PC-3 (cell line): ENCODE measurements around the gene PTBP2.

Source experiments
- EZH2 ChIP-seq: fragments of 300-600 bp; sonication (generic); IDR thresholded peaks from one replicate; pipeline ENCODE4 v1.6.1; 2017; ENCODE audit warnings: antibody characterized with exemption, mild to moderate bottlenecking, low read length; ENCODE audit not compliant: unreplicated experiment
- EZH2phosphoT487 ChIP-seq: fragments of 300-600 bp; sonication (generic); IDR thresholded peaks from 2 replicates; pipeline ENCODE4 v1.6.1; 2018; ENCODE audit warnings: mild to moderate bottlenecking, antibody characterized with exemption, low read length, borderline replicate concordance
- TF ChIP-seq, protein P1 (sequence below): fragments of 300-600 bp; sonication (generic); conservative IDR thresholded peaks from 2 replicates; pipeline ENCODE4 v1.5.1; 2017; ENCODE audit warnings: antibody characterized with exemption, low read depth, mild to moderate bottlenecking, low read length

DNA sequence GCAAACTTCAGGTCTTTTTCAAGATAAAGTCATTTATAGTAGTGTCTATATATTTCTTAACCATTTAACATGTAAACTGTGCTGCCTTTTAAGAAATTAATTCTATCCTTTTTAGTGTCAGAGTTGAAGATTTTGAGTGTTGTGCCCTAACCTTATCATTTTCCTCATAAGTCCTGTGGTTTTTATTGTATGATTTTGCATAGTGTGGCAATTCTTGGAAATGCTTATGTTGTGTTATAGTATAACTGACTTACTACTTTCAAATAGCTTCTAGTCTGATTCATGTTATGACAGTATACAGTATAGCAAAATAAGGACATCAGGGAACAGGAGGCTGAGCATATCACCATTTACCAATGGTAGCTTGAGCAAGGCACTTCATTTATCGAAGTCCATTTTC lies 99.1 kb downstream of the PTBP2 start:
- TF ChIP-seq EZH2phosphoT487, result no peak
- TF ChIP-seq, protein P1, sequence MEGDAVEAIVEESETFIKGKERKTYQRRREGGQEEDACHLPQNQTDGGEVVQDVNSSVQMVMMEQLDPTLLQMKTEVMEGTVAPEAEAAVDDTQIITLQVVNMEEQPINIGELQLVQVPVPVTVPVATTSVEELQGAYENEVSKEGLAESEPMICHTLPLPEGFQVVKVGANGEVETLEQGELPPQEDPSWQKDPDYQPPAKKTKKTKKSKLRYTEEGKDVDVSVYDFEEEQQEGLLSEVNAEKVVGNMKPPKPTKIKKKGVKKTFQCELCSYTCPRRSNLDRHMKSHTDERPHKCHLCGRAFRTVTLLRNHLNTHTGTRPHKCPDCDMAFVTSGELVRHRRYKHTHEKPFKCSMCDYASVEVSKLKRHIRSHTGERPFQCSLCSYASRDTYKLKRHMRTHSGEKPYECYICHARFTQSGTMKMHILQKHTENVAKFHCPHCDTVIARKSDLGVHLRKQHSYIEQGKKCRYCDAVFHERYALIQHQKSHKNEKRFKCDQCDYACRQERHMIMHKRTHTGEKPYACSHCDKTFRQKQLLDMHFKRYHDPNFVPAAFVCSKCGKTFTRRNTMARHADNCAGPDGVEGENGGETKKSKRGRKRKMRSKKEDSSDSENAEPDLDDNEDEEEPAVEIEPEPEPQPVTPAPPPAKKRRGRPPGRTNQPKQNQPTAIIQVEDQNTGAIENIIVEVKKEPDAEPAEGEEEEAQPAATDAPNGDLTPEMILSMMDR, result no peak
- TF ChIP-seq EZH2, result no peak
